ENCODE measurements around the gene LGALSL.
"Not testable (repeated sequence)": the region's sequence is repeated elsewhere in the genome, so short reads cannot be mapped to it uniquely, and the experiment has no call there.

The LGALSL gene

GRCh38 chr2:64445970-64446369 lies 8.0 kb upstream of the LGALSL start:
- not testable (repeated sequence) for DNase-seq

- DNase-seq = peak; percentile 28
These were observed 6.5 kb upstream of the LGALSL start for GRCh38 chr2:64447317-64448040.

GRCh38 chr2:64448041-64448426 lies 5.9 kb upstream of the LGALSL start:
- DNase-seq = no peak

- no peak for DNase-seq
These were observed 2.9 kb upstream of the LGALSL start for GRCh38 chr2:64451051-64451450.

- peak; percentile 35 for DNase-seq
These were observed 697 bp downstream of the LGALSL start for GRCh38 chr2:64454386-64455332.

GRCh38 chr2:64455545-64455944 lies 1.6 kb downstream of the LGALSL start:
- DNase-seq = no peak

GRCh38 chr2:64456293-64456692 lies 2.3 kb downstream of the LGALSL start:
- no peak for DNase-seq

- DNase-seq = no peak
These were observed 3.6 kb downstream of the LGALSL start for GRCh38 chr2:64457524-64457923.

- DNase-seq = no peak
These were observed 5.6 kb downstream of the LGALSL start for GRCh38 chr2:64459575-64459974.

- no peak for DNase-seq
These were observed 6.4 kb downstream of the LGALSL start for GRCh38 chr2:64460330-64460729.

- no peak for DNase-seq
These were observed 7.5 kb downstream of the LGALSL start for GRCh38 chr2:64461271-64462058.

GRCh38 chr2:64462171-64462570 lies 8.2 kb downstream of the LGALSL start:
- DNase-seq = no peak

- peak; percentile 21 for DNase-seq
These were observed 9.2 kb downstream of the LGALSL start for GRCh38 chr2:64462940-64463700.

- DNase-seq = peak; percentile 67
These were observed 9.8 kb downstream of the LGALSL start for GRCh38 chr2:64463781-64464180.

- DNase-seq = no peak
These were observed 12.6 kb downstream of the LGALSL start for GRCh38 chr2:64466478-64467085.

GRCh38 chr2:64467096-64467843 lies 13.3 kb downstream of the LGALSL start:
- DNase-seq = no peak

GRCh38 chr2:64469261-64469660 lies 15.3 kb downstream of the LGALSL start:
- DNase-seq = no peak

- DNase-seq = no peak
These were observed 16.1 kb downstream of the LGALSL start for GRCh38 chr2:64470071-64470470.

GRCh38 chr2:64470766-64471295 lies 16.9 kb downstream of the LGALSL start:
- no peak for DNase-seq

- no peak for DNase-seq
These were observed 17.6 kb downstream of the LGALSL start for GRCh38 chr2:64471600-64471999.

GRCh38 chr2:64472881-64473280 lies 18.9 kb downstream of the LGALSL start:
- DNase-seq = no peak
